DND-41 (cell line): ENCODE measurements around the gene SLX4IP.

Experiments used
- ATAC-seq: fragments of 200-7000 bp; cut with Tn5 transposase; 3 replicates; pipeline ENCODE4 v1.9.1; 2021; ENCODE audit warnings: low read depth; ENCODE audit not compliant: insufficient read depth
- DNase-seq: peaks from one replicate; pipeline ENCODE4 v3.0.0-alpha.2; 2020
- H2AFZ ChIP-seq: 2 replicates; pipeline ENCODE4 v1.6.0; 2012; ENCODE audit warnings: low read depth, low read length
- H3K27ac ChIP-seq: 2 replicates; pipeline ENCODE4 v1.5.1; 2012; ENCODE audit warnings: low read length, inconsistent platforms
- H3K27me3 ChIP-seq: fragments of 200-600 bp; sonication (generic); 2 replicates; pipeline ENCODE4 v1.6.0; 2012; ENCODE audit warnings: low read length, mild to moderate bottlenecking, inconsistent platforms; ENCODE audit not compliant: insufficient read depth, poor library complexity
- H3K36me3 ChIP-seq: 2 replicates; pipeline ENCODE4 v1.5.1; 2012; ENCODE audit warnings: low read length, inconsistent platforms; ENCODE audit not compliant: insufficient read depth
- H3K4me1 ChIP-seq: 2 replicates; pipeline ENCODE4 v1.5.1; 2012; ENCODE audit warnings: mild to moderate bottlenecking, low read length; ENCODE audit not compliant: insufficient read depth
- H3K4me2 ChIP-seq: 2 replicates; pipeline ENCODE4 v1.6.0; 2012; ENCODE audit warnings: mild to moderate bottlenecking, moderate library complexity, low read length, inconsistent platforms; ENCODE audit not compliant: insufficient read depth
- H3K4me3 ChIP-seq, 2 experiments: fragments of 200-600 bp in 1 of 2; shearing (Covaris generic) in 1 of 2; 2 replicates each; pipeline ENCODE4 v1.5.1; 2012 to 2016; ENCODE audit warnings: inconsistent platforms in 2 of 2, low read length in 2 of 2, mild to moderate bottlenecking in 2 of 2, low read depth in 1 of 2, moderate library complexity in 1 of 2
- H3K79me2 ChIP-seq: 2 replicates; pipeline ENCODE4 v1.6.0; 2012; ENCODE audit warnings: low read length, inconsistent platforms; ENCODE audit not compliant: insufficient read depth
- H3K9ac ChIP-seq: 2 replicates; pipeline ENCODE4 v1.6.0; 2012; ENCODE audit warnings: low read depth, mild to moderate bottlenecking, inconsistent platforms, low read length, moderate library complexity
- H3K9me3 ChIP-seq: 2 replicates; pipeline ENCODE4 v1.5.1; 2012; ENCODE audit warnings: low read length, moderate library complexity, mild to moderate bottlenecking, inconsistent platforms; ENCODE audit not compliant: insufficient read depth, severe bottlenecking
- H4K20me1 ChIP-seq: 2 replicates; pipeline ENCODE4 v1.6.0; 2012; ENCODE audit warnings: low read length; ENCODE audit not compliant: insufficient read depth
- EZH2 ChIP-seq: IDR thresholded peaks from 3 replicates; pipeline ENCODE4 v1.6.1; 2012; ENCODE audit warnings: borderline replicate concordance, low read depth, mild to moderate bottlenecking, moderate library complexity, low read length, inconsistent platforms; ENCODE audit not compliant: severe bottlenecking
- TF ChIP-seq, protein P1 (sequence below): IDR thresholded peaks from 2 replicates; pipeline ENCODE4 v1.5.1; 2012; ENCODE audit warnings: borderline replicate concordance, low read length, moderate library complexity, mild to moderate bottlenecking; ENCODE audit not compliant: poor library complexity, severe bottlenecking; ENCODE audit errors: extremely low read depth

SLX4IP gene

DNA sequence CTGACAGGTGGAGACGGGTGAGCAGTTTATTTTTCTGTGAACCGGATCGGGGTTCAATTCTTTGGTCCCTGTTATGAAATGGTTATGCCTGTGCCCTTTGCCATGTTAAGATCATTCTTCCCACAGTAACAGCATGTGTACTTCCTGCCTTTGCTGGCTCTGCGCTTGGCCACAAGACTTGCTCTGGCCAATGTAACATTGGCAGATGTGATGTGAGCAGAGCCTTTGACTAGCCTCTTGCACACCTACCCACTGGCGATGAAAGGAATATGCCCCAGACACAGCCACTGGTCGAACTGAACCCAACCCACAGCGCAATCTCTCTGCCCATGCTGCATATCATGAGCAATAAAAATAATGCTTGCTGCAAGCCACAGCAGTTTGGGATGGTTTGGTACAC, 206.8 kb downstream of the SLX4IP start:
- Histone ChIP-seq H3K9ac (no peak overlapping the region), H3K36me3 (no peaks in the 10 kb centered on the region), H3K27ac (no peak overlapping the region), H3K79me2 (no peaks in the 10 kb centered on the region), H3K9me3 (no peaks in the 10 kb centered on the region), H3K4me1 (no peaks in the 10 kb centered on the region), H4K20me1 (no peaks in the 10 kb centered on the region), H3K4me3 (no peak overlapping the region), H2AFZ (no peak overlapping the region), H3K27me3 (no peaks in the 10 kb centered on the region), H3K4me2 (no peak overlapping the region)
- ATAC-seq (no peak), DNase-seq (no peak)
- TF ChIP-seq, protein P1, sequence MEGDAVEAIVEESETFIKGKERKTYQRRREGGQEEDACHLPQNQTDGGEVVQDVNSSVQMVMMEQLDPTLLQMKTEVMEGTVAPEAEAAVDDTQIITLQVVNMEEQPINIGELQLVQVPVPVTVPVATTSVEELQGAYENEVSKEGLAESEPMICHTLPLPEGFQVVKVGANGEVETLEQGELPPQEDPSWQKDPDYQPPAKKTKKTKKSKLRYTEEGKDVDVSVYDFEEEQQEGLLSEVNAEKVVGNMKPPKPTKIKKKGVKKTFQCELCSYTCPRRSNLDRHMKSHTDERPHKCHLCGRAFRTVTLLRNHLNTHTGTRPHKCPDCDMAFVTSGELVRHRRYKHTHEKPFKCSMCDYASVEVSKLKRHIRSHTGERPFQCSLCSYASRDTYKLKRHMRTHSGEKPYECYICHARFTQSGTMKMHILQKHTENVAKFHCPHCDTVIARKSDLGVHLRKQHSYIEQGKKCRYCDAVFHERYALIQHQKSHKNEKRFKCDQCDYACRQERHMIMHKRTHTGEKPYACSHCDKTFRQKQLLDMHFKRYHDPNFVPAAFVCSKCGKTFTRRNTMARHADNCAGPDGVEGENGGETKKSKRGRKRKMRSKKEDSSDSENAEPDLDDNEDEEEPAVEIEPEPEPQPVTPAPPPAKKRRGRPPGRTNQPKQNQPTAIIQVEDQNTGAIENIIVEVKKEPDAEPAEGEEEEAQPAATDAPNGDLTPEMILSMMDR: no peak
- no peak for TF ChIP-seq EZH2

DNA sequence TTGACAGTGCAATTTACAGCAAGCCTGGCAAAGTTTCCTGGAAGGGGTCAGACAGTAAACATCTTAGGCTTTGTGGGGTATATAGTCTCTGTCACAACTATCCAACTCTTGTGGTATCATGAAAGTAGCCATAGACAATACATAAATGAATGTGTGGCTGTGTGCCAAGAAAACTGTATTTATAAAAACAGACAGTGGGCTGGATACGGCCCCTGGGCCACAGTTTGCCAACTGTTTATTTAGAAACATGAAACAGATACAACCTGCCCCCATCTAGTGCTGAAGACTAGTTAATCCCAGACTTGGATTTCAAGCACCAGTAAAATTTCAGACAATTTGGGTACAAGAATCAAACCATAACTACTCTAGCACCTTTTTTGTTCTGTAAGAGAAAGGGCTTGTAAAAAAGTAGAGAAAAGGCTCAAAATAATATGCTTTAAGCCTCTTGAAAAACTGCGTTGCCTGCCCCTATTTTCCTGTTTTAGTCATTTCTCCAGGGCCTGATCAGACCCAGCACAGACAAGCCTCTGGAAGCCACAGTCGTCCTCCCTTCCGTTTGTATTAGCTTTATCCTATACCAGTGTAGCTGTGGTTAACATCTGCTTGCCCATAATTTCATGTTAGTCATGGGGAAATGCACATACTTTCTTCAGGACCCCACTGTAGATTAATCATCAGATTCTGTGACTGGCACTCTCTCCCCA, 207.9 kb downstream of the SLX4IP start:
- Histone ChIP-seq H3K4me1 (no peaks in the 10 kb centered on the region), H3K9me3 (no peaks in the 10 kb centered on the region), H4K20me1 (no peaks in the 10 kb centered on the region), H3K4me3 (no peak overlapping the region), H3K79me2 (no peaks in the 10 kb centered on the region), H3K36me3 (no peaks in the 10 kb centered on the region), H3K4me2 (no peak overlapping the region), H3K27me3 (no peaks in the 10 kb centered on the region), H2AFZ (no peak overlapping the region), H3K27ac (no peak overlapping the region), H3K9ac (no peak overlapping the region)
- DNase-seq (no peak), ATAC-seq (no peak)
- TF ChIP-seq, protein P1: no peak
- no peak for TF ChIP-seq EZH2

DNA sequence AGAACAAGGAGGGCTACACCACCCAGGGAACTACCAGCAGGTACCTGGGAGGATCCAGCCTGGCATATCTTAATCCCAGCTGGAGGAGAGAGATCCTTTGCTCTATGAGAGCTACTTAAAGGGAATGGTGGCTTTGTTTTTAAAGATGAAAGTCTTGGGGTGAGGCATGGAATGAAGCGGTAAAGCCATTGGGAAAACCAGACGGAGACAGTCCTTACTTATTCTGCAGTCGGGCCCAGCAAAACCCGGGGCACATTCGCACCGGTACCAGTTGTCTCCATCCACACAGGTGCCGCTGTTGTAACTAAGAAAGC, 208.4 kb downstream of the SLX4IP start:
- ATAC-seq (no peak), DNase-seq (no peak)
- no peaks in the 10 kb centered on the region for H4K20me1 ChIP-seq
- no peak overlapping the region for H3K9ac ChIP-seq
- no peak overlapping the region for H3K4me3 ChIP-seq
- no peak for TF ChIP-seq EZH2
- TF ChIP-seq, protein P1: no peak
- no peak overlapping the region for H3K4me2 ChIP-seq
- no peak overlapping the region for H3K27ac ChIP-seq
- no peaks in the 10 kb centered on the region for H3K4me1 ChIP-seq
- no peaks in the 10 kb centered on the region for H3K79me2 ChIP-seq
- H3K9me3 ChIP-seq: no peaks in the 10 kb centered on the region
- H3K27me3 ChIP-seq: no peaks in the 10 kb centered on the region
- H2AFZ ChIP-seq: no peak overlapping the region
- no peaks in the 10 kb centered on the region for H3K36me3 ChIP-seq
